Stimulated activated CD8-positive, alpha-beta memory T cell treated with anti-CD3 and anti-CD28 coated beads, Interleukin-4, amount 100 ng/mL, for 48 hours (primary cell): ENCODE data around the gene SPPL3.
"Not testable (repeated sequence)": the region's sequence is repeated elsewhere in the genome, so short reads cannot be mapped to it uniquely, and the experiment has no call there.

Experiments used
- DNase-seq: peaks from one replicate; pipeline ENCODE4 v3.0.0-alpha.2; 2020

SPPL3 gene

DNA sequence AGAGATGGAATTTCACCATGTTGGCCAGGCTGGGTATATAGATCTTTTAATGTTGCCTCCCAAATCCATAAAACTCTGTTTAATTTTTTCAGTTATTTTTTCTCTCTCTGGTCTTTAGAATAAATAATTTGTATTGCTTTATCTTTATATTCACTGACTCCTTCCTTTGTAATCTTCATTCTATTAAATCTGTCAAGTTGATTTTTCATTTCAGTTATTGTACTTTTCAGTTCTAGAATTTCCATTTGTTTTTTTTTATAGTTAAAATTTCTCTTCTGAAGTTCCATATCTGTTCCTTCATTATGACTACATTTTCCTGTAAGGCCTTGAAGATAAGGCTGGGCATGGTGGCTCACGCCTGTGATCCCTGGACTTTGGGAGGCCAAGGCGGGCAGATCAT is 13.6 kb upstream of the SPPL3 start:
- no peak for DNase-seq

DNA sequence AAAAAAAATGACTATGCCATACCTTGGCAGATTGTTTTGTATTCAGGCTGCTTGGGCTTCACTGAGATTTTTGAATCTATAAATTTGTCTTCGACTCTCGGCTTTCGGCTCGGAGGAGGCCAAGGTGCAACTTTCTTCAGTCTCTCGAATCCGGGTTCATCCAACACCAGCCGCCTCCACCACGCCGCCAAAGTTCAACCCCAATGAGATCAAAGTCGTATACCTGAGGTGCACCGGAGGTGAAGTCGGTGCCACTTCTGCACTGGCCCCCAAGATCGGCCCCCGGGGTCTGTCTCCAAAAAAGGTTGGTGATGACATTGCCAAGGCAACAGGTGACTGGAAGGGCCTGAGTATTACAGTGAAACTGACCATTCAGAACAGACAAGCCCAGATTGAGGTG is 12.4 kb upstream of the SPPL3 start:
- no peak for DNase-seq

DNA sequence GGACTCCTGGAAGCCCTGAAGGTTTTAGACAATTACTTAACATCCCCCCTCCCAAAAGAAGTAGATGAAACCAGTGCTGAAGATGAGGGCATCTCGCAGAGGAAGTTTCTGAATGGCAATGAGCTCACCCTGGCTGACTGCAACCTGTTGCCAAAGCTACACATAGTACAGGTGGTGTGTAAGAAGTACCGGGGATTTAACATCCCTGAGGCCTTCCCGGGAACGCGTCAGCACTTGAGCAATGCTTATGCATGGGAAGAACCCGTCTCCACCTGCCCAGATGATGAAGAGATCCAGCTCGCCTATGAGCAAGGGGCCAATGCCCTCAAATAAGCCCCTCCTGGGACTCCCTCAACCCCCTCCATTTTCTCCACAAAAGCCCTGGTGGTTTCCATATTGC is 10.6 kb upstream of the SPPL3 start:
- DNase-seq, result no peak

DNA sequence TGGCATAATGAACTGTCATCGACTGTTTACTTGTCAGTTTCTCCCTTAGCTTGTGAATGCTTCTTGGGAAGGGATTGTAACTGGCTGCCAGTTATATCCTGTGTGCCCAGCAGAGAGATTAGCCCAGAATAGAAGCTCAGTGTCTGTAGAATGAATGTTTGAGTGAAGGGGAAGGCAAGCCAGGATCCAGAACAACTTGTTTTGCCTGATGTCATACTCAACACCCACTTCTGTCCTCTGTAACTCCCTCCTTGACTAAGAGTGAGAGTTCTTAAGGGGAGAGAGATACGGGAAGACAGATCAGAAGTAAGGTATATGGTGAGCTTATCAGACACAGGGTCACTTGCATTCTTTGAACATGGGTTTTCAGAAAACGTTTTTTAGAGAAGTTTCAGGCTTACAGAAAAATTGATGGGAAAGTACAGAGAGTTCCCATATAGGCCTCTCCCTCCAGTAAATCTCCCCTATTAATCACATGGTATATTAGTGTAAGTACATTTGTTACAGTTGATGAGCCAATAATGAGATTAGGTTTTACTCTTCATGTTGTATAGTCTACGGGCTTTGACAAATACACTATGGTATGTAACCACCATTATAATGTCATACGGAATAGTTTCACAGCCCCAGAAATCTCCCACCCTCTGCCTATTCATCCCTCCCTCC is 5.6 kb upstream of the SPPL3 start:
- DNase-seq, result peak; percentile 3

DNA sequence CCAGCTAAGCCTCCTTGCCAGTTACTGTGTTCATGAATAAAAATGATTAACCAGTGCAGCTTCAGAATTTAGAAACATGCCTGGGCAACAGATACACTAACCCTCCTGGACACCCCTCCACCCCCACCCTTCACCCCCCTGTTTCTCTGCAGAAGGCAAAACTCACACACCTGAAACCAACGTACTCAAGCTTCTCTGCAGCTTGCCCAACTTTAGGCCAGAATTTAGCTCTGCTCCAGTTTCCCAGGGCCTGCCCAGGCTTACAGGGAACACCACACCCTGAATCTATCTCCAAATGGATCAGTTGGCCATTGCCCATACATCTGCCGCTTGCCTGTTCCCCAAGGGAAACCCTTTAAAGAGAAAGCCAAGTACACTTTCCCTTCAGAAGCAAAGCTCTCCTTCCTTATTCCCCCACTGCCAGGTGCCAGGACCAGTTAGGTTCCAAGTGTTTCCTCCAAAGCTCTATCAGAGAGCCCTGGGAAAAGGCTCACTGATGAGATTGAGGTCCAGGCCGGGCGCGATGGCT is 1.8 kb upstream of the SPPL3 start:
- DNase-seq, result no peak

DNA sequence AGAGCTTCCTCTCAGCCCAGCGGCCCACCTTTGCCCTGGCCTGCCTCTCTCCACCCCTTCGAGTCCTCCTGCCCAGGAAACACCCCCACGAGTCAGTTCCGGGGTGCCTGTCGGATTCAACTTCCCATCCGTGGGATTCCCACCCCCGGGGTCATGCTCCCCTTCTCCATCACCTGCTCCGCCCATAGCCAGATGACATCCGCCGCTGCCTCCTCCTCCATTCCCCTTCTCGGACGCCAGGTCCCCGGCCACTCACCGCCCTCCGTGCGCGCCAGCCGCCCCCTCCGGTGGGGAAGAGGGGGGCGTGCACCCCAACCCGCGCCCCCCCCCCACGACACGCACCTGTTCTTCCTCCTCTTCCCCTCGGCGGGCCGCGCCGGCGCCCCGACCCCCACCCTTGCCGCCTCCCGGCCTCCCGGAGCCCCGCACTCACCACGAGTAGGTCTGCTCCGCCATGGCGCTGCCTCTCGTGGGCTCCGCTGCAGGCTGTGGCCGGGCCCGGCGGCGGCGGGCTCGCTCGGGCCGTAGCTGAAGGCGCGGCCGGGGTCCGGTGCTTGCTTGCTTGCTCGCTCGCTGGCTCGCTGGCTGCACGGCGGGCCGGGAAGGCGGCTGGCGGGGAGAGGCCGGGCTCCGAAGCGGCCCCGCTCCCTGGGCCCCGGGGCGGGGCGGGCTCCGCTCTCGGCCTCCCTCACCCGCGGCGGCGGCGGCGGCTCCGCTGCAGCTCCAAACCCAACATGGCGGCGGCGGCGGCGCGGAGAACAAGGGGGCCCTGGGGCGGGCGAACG is 554 bp downstream of the SPPL3 start:
- peak; percentile 79 for DNase-seq

DNA sequence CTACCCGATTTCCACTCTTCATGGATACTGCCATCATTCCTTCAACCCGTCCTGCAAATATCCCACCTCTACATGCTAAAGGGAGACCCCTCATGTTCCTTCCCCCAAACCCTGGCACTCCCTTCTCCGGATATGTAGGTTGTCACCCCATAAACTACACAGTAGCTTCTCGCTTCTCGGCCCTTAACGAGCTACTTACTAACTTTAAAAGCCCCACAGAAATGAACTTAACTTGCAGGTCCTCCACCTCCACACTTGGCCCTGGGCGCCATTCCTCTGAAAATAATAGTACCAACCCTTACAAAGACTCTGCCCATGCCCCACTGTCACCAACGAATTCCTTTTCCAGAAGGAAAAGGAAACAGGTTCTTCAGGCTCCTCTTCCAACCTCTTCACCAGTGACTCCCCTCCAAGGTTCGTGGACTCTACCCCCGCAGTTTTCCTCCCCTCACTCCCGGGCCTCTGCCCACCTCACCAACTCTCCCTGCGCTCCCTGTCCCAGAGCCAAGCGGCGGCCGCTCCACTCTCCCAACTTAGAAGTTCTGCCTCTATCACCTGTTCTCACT is 1.2 kb downstream of the SPPL3 start:
- no peak for DNase-seq

DNA sequence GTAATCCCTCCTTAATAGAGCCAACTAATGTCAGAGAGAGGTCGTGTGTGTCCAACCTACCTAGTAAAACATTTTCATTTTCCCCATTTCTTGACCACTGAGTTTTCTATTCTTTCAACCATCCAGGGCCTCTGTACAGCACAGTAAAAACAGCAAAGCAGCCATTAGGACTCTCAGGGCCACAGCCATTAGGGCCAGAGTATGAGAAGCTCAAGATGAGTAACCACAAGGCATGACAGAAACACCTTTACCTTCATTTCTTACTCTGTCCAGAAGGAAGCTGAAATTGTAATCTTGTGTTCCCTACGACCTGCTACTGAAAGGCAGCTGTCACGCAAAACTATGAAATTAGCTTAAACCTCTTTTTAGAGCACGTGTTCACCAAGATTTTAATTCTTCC is 2.3 kb downstream of the SPPL3 start:
- DNase-seq, result no peak

DNA sequence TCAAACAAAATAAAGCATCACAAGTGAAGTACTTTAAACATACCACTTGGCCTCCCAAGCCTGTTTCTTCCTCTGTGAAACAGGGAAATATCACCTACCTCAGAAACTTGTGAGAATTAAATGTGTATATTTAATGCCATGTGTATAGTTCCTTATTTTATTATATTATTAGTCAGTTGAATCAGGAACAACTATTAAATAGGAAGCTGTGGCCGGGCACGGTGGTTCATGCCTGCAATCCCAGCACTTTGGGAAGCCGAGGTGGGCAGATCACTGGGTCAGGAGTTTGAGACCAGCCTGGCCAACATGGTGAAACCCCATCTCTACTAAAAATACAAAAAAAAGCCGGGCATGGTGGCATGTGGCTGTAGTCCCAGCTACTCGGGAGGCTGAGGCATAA is 3.1 kb downstream of the SPPL3 start:
- DNase-seq, result not testable (repeated sequence)

DNA sequence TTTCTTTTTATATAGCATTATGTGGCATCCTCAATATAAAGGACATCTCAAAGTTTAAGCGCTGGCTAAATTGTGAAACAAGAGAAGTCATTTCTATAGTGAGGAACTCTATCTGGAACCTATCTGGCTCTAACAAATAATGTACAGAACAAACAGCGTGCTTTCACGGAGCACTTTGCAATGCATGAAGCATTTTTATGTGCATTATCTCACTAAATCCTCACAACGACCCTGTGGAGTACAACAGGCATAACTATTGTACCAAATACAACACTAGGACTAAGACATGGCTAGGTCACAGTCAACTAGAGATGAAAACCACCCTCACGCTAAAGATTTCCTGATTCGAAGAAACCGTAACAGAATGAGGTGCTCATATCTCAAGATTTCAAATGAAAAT is 8.6 kb downstream of the SPPL3 start:
- DNase-seq, result no peak

DNA sequence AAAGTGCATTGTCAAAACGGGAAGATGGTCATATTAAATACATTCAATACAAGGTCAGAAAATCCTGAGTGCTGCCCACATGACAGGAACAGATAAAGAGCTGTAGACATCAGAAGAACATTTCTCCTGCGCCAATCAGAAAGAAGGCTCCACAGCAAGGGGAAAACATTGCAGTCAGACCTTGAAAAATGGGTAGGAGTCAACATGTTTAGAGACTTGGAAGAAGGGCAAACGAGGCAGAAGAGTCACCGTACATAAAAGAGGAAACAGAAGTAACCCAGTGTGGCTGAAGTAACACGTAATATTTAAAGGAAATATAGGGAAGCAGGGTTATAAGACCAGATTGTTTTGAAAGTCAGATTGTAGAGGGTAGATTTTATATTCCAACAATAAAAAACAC is 11.9 kb downstream of the SPPL3 start:
- no peak for DNase-seq

DNA sequence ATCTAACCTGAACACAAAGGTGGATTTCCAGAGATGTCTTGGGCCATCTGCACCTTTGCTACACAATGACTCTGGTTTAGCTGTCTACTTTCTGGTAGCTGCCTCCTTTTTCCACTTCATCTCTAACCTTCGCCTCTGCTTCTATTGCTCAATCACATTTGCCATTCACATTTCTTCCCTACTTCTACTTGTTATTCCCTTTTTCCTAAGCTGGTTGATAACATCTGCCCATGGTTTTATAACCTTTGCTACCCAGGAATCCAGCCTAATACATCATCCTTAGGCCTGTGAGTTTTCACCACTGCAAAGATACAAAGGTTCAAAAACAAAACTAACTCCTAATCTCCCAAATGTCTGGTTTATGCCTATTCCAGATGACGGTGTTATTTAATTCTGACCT is 13.2 kb downstream of the SPPL3 start:
- no peak for DNase-seq

DNA sequence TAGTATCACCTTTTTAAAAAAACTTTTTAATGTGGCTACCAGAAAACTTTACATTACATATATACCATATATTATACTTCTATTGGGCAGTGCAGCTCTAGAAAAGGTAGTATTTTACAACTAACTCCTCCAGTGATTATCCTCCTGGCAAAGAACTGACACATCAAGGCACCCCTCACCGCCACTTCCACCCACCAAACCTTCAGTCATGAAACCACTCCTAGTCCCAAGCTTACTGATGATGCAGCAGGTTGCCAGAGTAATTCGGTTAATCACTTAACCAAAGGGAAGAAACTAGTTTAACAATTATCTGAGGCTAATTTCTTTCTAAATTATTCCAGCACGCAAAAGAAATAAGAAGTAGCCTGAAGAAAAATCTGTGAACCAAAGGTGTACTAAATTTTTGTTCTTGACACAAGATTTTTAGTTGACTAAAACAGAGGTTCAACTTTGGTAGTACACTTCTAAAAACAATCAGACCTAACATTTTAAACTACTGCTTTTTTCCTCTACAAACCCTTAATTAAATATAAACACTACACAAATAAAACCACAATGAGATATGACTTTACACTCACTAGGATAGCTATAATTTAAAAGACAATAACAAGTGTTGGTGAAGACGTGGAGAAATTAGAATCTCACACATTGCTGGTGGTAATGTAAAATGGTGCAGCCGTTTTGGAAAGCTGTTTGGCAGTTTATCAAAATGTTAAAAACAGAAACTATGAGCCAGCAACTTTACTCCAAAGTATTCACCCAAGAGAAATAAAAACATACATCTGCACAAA is 16.7 kb downstream of the SPPL3 start:
- DNase-seq, result peak; percentile 56

DNA sequence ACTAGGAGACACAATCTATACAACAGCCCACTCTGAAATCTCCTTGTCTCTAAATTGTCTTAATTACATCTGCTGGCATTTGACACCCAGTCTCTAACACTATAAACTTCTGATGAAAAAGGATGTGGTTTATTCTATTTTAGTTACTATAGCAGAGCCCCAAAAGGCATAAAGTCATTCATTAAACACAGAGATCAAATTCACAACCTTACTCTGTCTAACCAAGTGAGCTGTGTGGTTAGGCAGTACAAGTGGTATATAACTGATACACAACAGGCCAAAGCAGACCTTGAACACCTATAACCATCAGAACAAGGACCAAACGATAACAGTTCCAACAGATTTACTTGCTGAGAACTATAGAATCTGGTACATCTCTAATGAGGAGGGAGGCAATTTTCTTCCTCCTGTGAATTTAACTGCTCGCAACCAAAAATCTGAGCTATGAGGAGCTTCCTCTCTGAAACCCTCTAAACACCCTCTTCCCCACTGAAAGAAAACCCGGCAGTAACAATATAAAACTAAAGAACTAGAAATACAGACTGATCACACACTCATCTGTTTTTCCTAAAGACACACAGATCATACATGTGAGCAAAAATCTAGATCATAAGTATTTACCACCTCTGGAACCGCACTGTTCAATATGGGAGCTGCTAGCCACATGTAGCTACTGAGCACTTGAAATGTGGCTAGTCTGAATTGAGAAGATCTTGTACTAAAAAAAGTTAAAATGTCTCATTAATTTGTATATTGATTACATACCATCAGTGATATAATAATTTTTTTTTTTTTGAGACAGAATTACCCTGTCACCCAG is 17.7 kb downstream of the SPPL3 start:
- DNase-seq, result no peak

DNA sequence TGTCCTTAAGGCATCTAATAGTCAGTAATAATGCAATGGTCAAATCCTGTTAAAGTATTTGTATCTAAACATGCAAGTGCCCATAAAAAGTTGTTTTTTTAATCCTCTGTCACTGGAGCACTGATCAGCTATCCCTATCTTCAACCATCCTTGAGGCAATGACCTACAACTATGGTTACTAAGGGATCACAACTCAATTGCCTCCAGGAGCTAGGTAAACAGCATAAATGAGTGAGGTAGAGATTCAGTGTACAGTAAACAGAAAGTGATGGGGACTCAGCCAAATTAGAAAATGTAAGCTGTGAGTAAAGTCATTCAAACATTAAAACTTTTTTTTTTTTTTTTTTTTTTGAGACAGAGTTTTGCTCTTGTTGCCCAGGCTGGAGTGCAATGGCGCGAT is 18.6 kb downstream of the SPPL3 start:
- no peak for DNase-seq

DNA sequence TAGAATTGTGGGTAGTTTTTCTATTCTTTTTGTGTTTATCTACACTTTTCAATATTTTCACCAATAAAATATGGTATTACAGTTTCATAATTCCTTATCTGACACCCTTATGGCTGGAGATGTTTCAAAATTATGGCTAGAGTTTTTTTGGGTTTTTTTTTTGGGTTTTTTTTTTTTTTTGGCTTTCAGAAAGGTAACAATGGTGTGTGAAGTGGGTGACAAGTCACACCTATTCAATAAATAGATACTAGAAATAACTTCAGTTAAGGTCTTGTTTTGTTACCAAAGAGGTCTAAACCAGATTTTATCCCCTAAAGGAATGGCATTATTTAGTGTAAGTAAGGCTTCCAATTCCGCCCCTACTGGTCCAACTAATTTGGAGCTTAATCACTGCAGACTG is 19.5 kb downstream of the SPPL3 start:
- DNase-seq, result no peak

DNA sequence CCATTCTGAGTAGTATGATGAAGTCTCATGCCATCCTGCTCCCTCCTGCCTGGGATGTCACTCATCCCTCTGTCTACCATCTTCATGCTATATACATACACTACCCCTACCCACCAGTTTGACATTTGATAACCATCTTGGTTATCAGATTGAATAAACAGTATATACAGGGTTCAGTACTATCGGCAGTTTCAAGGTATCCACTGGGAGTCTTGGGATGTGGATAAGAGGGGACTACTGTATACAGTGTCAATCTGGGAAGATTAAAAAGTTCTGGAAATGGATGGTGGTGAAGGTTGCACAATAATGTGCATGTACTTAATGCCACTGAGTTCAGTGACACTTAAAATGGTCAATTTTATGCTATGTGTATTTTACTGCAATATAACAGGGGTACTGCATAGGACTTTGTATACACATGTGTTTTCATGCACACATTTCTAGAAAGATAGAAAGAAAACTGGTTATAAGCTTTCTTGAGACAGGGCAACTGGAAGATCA is 22.1 kb downstream of the SPPL3 start:
- DNase-seq, result no peak

DNA sequence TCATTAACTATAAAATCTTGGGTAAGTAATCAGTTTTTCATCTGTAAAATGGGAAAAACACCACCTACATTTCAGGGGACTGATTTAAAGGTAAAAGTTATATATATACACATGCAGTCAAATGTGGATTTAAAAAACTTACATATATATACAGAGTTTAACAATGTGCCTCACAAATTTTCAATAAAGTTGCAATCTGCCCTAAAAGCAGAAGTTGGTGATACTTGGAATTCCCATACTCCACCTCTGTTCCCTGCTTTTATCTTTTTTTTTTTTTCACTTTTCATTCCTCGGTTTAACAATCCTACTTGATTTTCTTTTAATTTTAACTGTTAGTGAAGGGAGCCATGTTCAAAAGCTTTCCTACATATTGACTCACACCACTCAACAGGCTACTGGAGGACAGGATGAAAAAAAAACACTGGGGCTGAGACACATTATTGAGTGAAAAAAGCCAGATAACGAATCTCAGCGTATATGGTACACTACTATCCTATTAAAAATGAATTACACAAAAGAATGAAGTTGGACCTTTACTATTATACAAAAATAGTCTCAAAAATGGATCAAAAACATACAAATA is 24.3 kb downstream of the SPPL3 start:
- DNase-seq, result no peak

DNA sequence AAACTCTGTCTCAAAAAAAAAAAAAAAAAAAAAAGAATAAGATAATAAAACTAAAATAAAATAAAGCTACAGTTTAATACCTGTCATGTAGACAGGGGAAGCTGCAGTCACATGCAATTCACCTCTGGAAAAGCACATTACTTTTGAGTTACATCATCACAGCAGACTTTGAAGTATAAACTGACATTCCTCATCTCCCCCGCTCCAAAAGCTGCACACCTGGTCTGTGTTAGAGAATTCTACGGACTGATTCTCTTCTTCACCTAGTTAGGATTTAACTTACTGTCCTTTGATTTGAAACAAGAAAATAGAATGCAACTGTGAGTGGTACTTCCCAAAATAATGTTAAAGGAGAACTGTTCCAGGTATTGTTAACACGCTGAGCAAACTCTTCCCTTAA is 25.1 kb downstream of the SPPL3 start:
- no peak for DNase-seq

DNA sequence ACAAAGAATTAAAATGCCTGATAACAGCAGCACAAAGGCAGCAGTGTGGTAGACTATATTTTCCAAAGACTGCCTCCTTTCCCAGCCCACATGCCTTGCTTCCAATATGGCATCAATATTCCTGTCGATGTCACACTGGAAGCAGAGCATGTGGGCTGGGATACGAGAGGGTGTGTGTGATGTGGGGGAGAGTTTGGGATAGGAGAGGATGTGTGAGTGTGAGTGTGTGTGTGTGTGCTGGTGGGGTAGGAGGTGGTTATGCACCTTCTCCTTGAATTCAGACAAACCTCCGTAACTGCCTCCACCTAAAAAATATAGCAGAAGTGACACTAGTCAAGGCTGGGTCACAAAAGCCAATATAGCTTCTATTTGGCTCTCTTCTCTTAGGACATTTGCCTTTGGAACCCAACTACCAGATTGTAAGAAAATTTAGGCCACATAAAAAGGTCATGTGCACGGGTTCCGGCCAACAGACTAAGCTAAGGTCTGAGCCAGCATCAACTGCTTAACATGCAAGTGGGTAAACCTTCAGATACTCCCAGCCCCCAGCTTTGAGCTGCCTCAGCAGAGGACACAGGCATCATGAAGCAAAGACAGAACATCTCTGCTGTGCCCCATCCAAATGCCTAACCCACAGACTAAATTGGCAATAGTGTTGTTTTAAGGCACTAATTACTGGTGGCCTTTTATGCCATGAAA is 29.5 kb downstream of the SPPL3 start:
- no peak for DNase-seq

DNA sequence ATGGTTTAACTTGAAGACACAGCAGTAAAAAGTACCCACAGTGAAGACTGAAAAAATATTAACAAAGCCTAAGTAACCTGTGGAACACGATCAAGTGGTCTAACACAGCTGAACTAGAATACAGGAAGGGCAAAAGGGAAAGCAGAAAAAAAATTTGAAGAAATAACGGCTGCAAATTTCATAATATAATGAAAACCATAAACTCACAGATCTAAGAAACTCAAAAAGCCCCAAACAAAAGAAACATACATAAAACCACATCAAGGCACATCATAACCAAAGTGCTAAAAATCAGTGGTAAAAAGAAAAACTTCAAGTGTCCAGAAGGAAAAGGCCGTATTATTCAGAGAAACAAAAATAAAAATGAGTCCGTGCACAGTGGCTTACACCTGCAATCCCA is 30.9 kb downstream of the SPPL3 start:
- DNase-seq, result no peak
